DMS114 treated with DMSO at 0.1 percent for 48 hours (cell line): ENCODE measurements around the gene BEND5.

Experiments used
- DNase-seq: peaks from one replicate; lab custom pipeline; 2025; ENCODE audit not compliant: unreplicated experiment; lab: John Stamatoyannopoulos, UW

The BEND5 gene, protein sequence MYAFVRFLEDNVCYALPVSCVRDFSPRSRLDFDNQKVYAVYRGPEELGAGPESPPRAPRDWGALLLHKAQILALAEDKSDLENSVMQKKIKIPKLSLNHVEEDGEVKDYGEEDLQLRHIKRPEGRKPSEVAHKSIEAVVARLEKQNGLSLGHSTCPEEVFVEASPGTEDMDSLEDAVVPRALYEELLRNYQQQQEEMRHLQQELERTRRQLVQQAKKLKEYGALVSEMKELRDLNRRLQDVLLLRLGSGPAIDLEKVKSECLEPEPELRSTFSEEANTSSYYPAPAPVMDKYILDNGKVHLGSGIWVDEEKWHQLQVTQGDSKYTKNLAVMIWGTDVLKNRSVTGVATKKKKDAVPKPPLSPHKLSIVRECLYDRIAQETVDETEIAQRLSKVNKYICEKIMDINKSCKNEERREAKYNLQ

DNA sequence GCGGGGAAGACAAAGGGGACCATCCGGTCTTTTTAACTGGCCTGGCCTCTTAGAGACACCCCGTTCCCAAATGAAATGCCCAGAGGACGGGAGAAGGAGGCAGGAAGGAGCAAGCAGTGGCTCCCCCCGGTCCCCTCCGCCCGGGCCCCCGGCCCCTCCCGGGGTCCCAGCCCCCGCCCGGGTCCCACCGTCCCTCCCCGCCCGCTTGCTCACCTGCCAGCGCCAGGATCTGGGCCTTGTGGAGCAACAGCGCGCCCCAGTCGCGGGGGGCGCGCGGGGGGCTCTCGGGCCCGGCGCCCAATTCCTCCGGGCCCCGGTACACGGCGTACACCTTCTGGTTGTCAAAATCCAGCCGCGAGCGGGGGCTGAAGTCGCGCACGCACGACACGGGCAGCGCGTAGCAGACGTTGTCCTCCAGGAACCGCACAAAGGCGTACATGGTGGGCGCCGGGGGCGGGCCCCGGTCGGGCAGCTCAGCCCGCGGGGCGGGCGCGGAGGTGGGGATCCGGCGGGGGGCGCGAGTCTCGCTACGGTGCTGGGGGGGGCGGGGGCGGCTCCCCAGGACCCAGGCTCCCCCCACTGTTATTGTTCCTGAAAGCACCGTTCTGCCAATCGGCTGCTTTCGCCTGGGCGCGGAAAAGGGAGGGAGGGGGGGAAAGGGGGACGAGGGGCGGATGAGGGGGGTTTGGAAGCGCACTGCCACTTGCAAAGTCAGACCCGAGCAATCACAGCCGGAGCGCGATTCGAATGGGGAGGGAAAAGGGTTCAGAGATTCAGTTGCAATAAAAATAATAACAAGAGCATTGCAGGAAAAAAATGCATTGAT, at the start of gene BEND5:
Gene BEND5, minus strand, starts transcription at position 499 of the 826 bp plus-strand sequence. Its CDS starts 60 bp downstream, at position 439.
- peak; percentile 13 for DNase-seq

GRCh38 chr1:48823168-48823567, 46.5 kb upstream of the BEND5 start:
- DNase-seq = no peak

GRCh38 chr1:48820491-48820890, 43.8 kb upstream of the BEND5 start:
- DNase-seq = no peak

- peak; percentile 27 for DNase-seq
Observed at GRCh38 chr1:48817505-48818114, 40.9 kb upstream of the BEND5 start.

- no peak for DNase-seq
Observed at GRCh38 chr1:48810740-48811139, 34.0 kb upstream of the BEND5 start.

DNA sequence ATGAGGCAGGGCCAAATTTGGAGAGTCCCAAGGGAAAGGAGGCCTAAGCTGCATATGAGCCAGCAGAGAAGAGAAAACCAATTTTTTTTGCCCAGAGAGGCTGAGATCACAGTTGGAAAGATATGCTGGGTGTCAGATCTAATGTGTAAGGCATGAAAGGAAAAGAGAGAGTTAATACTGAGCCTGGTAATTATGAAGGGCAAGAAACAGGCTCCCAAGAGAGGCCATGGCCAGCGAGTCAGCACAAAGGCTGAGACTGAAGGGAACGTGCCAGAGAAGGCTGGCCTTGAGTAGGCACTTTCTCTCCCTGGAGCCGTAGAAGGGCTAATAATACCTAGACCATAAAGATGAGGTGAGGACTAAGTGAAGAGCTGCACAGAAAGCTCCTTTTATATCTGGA, 31.8 kb upstream of the BEND5 start:
- DNase-seq = no peak

DNA sequence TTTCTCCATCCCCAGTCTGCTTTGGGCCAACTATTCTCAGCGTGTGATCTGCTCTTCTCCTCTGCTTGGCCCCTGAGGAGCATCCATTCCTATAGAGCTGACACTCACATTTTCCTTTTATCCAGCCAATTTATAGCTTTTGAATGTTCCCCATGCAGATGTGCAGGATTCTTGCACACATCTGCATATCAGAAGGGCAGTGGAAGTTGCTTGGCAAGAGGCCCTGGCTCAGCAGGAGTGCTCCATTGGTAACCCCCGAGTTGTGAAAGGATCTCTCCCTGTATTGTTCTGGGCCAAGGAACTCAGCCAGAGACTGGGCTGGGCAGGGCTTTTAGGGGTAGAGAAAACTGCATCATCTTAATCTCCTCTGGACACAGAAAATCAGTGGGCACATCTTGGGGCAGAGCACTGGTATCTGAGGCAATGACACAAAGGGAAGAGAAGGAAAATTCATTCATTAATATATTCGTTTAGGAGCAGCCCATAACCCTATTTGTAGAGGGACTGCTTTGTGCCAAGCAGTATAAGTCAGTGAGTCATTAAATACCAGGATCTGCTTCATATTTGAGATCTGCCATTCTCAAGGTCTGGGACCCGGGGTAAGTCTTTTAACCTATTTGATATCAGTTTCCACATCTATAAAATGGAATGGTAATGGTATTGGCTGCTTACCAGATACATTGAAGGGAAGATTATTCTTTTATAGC, 31.0 kb upstream of the BEND5 start:
- no peak for DNase-seq

GRCh38 chr1:48803474-48803873, 26.8 kb upstream of the BEND5 start:
- DNase-seq = no peak

DNA sequence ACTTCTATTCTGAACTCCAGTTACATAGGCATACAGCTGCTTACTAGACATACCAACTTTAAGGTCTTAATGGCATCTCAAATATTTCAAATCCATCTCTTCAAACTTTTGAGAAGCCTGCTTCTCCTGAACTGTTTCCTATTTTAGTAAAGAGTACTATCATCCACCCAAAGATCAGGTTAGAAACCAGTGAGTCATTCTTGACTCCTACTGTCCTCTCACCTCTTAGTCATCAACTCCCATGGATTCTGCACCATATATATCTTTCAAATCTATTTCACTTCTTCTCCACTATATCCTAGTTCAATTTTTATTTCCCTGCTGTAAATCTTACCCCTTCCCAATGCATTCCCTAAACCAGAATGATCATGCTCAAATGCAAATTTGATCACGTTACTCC, 18.1 kb upstream of the BEND5 start:
- DNase-seq = no peak

GRCh38 chr1:48793863-48794262, 17.2 kb upstream of the BEND5 start:
- no peak for DNase-seq

GRCh38 chr1:48792961-48793360, 16.3 kb upstream of the BEND5 start:
- no peak for DNase-seq

DNA sequence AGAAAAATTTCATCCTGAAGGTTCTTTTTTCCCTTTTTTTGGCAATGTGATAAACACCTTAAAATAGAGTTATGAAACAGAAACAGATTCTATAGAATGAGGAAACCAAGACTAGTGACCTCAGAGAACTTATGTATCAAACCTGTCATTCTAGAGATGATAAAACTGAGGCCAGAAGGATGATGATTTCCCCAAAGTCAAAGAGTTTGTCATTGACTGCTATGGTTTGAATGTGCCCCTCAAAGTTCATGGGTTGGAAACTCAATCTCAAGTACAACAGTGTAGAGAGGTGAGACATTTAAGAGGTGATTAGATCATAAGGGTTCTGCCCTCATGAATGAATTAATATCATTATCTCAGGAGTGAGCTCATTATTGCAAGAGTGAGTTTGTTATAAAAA, 13.7 kb upstream of the BEND5 start:
- no peak for DNase-seq

- no peak for DNase-seq
Observed at GRCh38 chr1:48789903-48790302, 13.2 kb upstream of the BEND5 start.

DNA sequence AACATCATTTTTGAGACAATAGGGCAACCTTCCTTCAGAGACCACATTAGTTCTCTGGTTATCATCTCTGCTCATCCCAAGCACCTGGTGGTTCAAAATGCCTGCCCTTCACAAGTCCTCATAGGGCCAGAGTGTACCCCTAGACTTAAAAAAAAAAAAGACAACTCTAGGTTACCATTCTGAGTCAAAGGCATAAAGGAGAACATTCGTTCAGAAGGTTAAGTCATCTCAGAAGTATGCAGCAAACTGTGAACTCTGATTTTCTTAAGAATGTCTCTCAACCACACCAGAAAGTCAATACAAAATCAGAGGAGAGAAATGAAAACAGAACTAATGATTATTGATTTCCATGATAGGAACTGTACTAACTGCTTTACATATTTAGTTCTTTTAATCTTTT, 9.2 kb upstream of the BEND5 start:
- no peak for DNase-seq

DNA sequence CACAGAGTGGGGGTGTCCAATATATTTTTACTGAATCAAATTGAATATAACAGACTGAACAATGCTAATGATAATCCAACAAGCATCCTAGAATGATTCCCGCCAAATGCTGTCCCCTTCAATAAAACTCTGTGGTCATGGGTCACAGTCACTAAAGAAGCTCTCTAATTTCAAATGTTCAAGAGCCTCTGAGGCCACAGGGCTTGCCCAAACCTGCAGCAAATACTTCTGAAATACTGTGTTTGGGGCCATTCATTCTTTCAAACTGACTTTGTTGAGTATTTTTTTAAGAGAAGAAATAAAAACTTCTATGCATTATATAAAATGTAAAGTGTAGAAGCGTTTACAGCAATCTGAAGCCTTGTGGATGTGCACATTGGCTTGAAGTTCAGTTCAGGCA, 7.6 kb upstream of the BEND5 start:
- DNase-seq = no peak

DNA sequence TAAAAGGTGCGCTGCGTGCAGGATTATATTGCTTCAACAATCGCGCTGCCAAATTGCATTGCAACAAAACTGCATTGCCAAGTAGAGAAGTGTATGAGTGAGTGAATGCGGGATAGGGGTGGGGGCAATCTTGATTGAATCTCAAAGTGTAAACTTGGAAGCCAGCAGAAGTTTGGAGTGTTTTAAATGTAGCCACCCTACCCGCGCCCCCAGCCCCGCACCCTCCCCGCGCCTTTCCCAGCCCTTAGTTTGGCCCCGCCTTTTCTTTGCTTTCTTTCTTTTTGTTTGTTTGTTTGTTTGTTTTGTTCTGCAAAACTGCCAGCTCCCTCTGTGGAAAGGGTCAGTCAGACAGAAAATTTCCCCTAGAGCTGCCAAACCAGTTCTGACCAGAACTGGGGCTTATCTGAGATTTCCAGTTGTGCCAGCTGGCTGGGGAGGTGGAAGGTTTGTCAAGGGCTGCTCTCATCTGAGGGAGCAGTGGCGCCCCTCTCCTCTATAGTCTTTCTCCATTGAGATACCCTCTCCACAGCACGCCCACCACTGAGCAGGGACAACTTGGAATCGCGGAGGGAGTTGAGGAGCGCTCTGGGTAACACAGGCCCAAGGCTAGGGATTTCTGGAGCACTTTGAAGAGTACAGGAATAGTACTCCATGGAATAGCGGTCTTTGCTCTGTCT, 666 bp upstream of the BEND5 start:
- no peak for DNase-seq

DNA sequence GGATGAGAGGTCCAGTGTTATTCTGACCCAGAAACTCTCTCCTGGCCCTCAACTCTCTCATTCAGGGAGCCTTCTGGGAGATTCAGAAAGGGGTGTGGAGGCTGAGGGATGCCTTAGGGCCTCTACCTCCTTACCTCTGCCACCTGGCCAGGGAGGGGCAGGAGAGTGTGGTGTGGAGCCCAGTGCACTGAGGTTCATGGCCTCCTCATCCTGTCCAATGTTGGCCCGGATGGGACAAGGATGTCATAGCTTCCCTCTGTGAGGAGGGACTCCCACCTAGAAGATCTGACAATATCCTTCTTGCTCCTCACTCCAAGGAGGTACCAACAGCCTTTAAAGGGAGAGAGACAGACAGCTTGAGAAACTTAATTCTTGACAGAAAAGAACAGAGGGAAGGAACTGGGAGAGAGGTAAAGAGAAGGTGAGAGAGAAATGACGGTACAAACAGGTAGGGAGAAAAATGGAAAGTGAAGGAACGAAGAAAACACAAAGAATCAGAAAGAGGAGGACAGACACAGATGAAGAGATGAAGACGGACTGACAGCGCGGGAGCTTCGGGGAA, 779 bp downstream of the BEND5 start:
- DNase-seq = no peak

- DNase-seq = no peak
Observed at GRCh38 chr1:48773133-48773532, 3.6 kb downstream of the BEND5 start.

- no peak for DNase-seq
Observed at GRCh38 chr1:48772211-48772610, 4.5 kb downstream of the BEND5 start.

DNA sequence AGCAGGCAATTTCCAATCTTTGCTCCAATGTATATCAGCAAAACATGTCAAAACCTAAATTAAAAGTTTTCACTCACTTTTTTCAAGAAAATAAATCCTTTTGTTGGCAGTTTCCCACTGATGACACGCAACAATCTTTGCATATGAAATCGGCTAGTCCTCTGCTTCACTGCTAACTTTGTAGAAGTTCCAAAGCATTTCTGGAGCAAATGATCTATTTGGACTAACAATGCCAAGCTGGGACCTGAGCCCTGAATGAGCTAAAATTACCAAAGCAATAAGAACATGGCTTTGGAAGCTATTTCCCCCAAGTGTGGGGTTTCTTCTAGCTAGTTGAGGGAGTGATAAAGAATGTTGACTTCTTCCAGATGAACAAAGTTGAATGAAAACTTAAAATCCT, 5.1 kb downstream of the BEND5 start:
- no peak for DNase-seq
